HepG2 (cell line): ENCODE results near the gene VGLL4. TPM values are rescaled to one million over a fixed set of nuclear protein-coding genes. Genes with fewer than 3 reads are reported as not detected.

Experiments used
- ATAC-seq: fragments of 200-7000 bp; cut with Tn5 transposase; 3 replicates; pipeline ENCODE4 v1.9.1; 2020; ENCODE audit warnings: mild to moderate bottlenecking, moderate library complexity
- BruUV-seq: library from RNA; stranded (reverse); fragments of 400-500 nt; replicated peaks from 2 replicates; lab custom pipeline; 2021; lab: Mats Ljungman, UMichigan
- CTCF ChIA-PET: fragments of 300-600 bp; formaldehyde crosslinking; extraction: SDS; loops from one replicate; lab custom pipeline; 2021; ENCODE audit warnings: low total read pairs, inconsistent platforms, low intra/inter-chr PET ratio; lab: Yijun Ruan, JAX
- POLR2A ChIA-PET: fragments of 350-600 bp; sonication (Branson Sonifier 250); formaldehyde crosslinking; loops from one replicate; lab custom pipeline; 2020; ENCODE audit warnings: antibody characterized with exemption, inconsistent platforms; lab: Yijun Ruan, JAX
- DNase-seq: peaks from one replicate; pipeline ENCODE4 v3.0.0-alpha.2; 2015; ENCODE audit warnings: low spot score
- FAIRE-seq: peaks from 3 replicates; lab custom pipeline; 2011; peaks lifted over from hg19 to GRCh38; lab: Jason Lieb, UNC
- H2AFZ ChIP-seq: one replicate; pipeline ENCODE4 v1.6.1; 2011; ENCODE audit warnings: low read length, inconsistent platforms
- H3K27ac ChIP-seq: fragments of 300-600 bp; 3 replicates; pipeline ENCODE4 v1.8.0; 2011; ENCODE audit warnings: mixed run types, mild to moderate bottlenecking, mixed read lengths, low read length, inconsistent platforms; ENCODE audit not compliant: insufficient read depth; ENCODE audit errors: extremely low read length
- H3K27me3 ChIP-seq, 2 experiments: fragments of 200-600 bp in 1 of 2; 2 replicates in 1 of 2; 3 replicates in 1 of 2; pipeline versions ENCODE4 v1.6.0 to v1.8.0; 2011; ENCODE audit warnings: low read length in 2 of 2, mild to moderate bottlenecking in 2 of 2, moderate library complexity in 2 of 2, inconsistent platforms in 1 of 2; ENCODE audit not compliant: insufficient read depth in 2 of 2, control insufficient read depth in 1 of 2
- H3K36me3 ChIP-seq, 2 experiments: fragments of 200-600 bp in 1 of 2; replicated peaks in 1 of 2; 2 replicates in 1 of 2; 3 replicates in 1 of 2; pipeline versions ENCODE4 v1.5.1 to v1.8.0; 2011; ENCODE audit warnings: low read length in 2 of 2, inconsistent platforms in 1 of 2; ENCODE audit not compliant: insufficient read depth in 2 of 2, control insufficient read depth in 1 of 2
- H3K4me1 ChIP-seq: 2 replicates; pipeline ENCODE4 v1.5.1; 2012; ENCODE audit warnings: low read length, inconsistent platforms; ENCODE audit not compliant: insufficient read depth
- H3K4me2 ChIP-seq: 2 replicates; pipeline ENCODE4 v1.6.0; 2011; ENCODE audit warnings: low read depth, low read length, inconsistent platforms
- H3K4me3 ChIP-seq, 3 experiments: fragments of 200-600 bp in 1 of 3; sonication (generic), shearing (Covaris generic) in 1 of 3; replicated peaks in 1 of 3; 2 replicates each; pipeline ENCODE4 v1.5.1; 2011 to 2016; ENCODE audit warnings: low read length in 3 of 3, inconsistent platforms in 2 of 3, low read depth in 2 of 3, mild to moderate bottlenecking in 2 of 3, control low read depth in 1 of 3, mixed read lengths in 1 of 3; ENCODE audit not compliant: insufficient read depth in 1 of 3
- H3K79me2 ChIP-seq: one replicate; pipeline ENCODE4 v1.6.1; 2011; ENCODE audit warnings: low read length, inconsistent platforms; ENCODE audit not compliant: insufficient read depth
- H3K9ac ChIP-seq: 2 replicates; pipeline ENCODE4 v1.6.0; 2011; ENCODE audit warnings: mild to moderate bottlenecking, low read depth, low read length, inconsistent platforms; ENCODE audit not compliant: insufficient read depth
- H3K9me3 ChIP-seq: 2 replicates; pipeline ENCODE4 v1.5.1; 2012; ENCODE audit warnings: mild to moderate bottlenecking, low read length
- H4K20me1 ChIP-seq: 2 replicates; pipeline ENCODE4 v1.6.0; 2011; ENCODE audit warnings: inconsistent platforms, mild to moderate bottlenecking, low read length, moderate library complexity; ENCODE audit not compliant: insufficient read depth
- AGO2 ChIP-seq: fragments of 200-400 bp; formaldehyde crosslinking; optimal IDR thresholded peaks from 2 replicates; pipeline ENCODE3; 2017; ENCODE audit warnings: mild to moderate bottlenecking, low read depth, low read length, moderate library complexity
- RBAK ChIP-seq: sonication (generic); formaldehyde crosslinking; IDR thresholded peaks from 2 replicates; pipeline ENCODE4 v1.5.1; 2020; ENCODE audit warnings: mild to moderate bottlenecking, missing genetic modification reagents
- RBM22 ChIP-seq: fragments of 200-400 bp; formaldehyde crosslinking; optimal IDR thresholded peaks from 2 replicates; pipeline ENCODE3; 2017; ENCODE audit warnings: mild to moderate bottlenecking, low read length, moderate library complexity
- ZNF749 ChIP-seq: sonication (generic); formaldehyde crosslinking; IDR thresholded peaks from 2 replicates; pipeline ENCODE4 v1.8.0; 2022; ENCODE audit warnings: mild to moderate bottlenecking, missing genetic modification reagents, moderate library complexity, borderline replicate concordance
- WGBS: methylation state at CpG from one replicate; pipeline ENCODE4 v1.1.6; 2017; ENCODE audit warnings: low lambda C conversion rate; 5-methylcytosine and 5-hydroxymethylcytosine counted together
- in situ Hi-C: cut with HindIII; loops from 2 replicates; pipeline ENCODE4 v1.10.0; 2017; ENCODE audit warnings: low pct_unique_long_range_greater_than_20kb; ENCODE audit not compliant: extremely low pct_ligation_motif_present
- intact Hi-C: fragments of 100-400 bp; cut with micrococcal nuclease; formaldehyde crosslinking; loops from one replicate; pipeline ENCODE4 v1.10.0; 2022; ENCODE audit not compliant: unreplicated experiment
- polyA plus RNA-seq, 8 experiments: library from polyadenylated mRNA; depleted of rRNA in 3 of 8; stranded (reverse) in 7 of 8; unstranded in 1 of 8; fragments of >200 nt; fragmentation: Illumina TruSeq in 4 of 8; extraction: Trizol in 4 of 8; gene quantifications; 2 replicates each; pipeline versions ENCODE4 v1.2.1 to v1.2.3, GENCODE V29; 2011 to 2016; ENCODE audit warnings: low read depth in 4 of 8, missing spikeins in 1 of 8, mixed read lengths in 1 of 8; ENCODE audit not compliant: insufficient read depth in 1 of 8
- total RNA-seq, 5 experiments: library from RNA; depleted of rRNA; stranded (reverse); fragments of >200 nt; fragmentation: Illumina TruSeq; extraction: Trizol; gene quantifications; 2 replicates each; pipeline ENCODE4 v1.2.3, GENCODE V29; 2016; ENCODE audit warnings: low read depth in 1 of 5

Gene VGLL4
- total and polyA plus RNA-seq, 2 of the 13 experiments (the other 11 are each of a cell fraction or from before 2014, with no cell fraction given): 23.2 to 39.0 TPM

DNA sequence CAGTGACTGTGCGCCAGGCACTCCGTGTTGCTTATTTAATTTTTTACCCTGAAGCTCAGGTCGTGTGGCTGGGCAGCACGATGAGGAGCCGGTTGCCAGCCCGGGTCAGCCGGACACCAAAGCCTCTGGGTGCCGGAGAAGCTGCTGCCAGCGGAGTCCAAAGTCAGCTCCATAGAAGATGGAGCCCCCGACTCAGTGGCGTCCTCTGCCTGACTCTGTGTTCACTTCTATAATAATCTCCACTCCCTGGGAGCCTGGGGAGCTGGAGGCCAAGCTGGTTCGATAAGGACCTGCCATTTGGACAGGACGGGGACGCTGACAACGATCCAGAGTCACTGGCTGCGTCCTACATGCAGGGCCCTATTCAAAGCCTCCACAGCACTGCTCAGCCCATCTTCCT is 78.6 kb downstream of the VGLL4 start:
- DNase-seq: no peak
- no peak overlapping the region for H3K4me2 ChIP-seq
- H2AFZ ChIP-seq: no peak overlapping the region
- 89% methylated on average over 8 of the region's 16 CpGs for WGBS
- H3K9me3 ChIP-seq: no peaks in the 10 kb centered on the region
- H3K4me1 ChIP-seq: peaks cover 15% of the 10 kb centered on the region
- FAIRE-seq: no peak
- in situ Hi-C loops (no loop called here), intact Hi-C loops (no loop called here)
- H3K9ac ChIP-seq: no peak overlapping the region
- TF ChIP-seq AGO2: peak; percentile 53
- TF ChIP-seq ZNF749 (CRISPR knock-in tag): no peak
- TF ChIP-seq, all 625 proteins: peak for 1
- H3K36me3 ChIP-seq: peaks cover 43 to 80% of the 10 kb centered on the region in 2 experiments; a peak in 4 of 5 replicates
- H3K79me2 ChIP-seq: peaks cover 45% of the 10 kb centered on the region
- CTCF ChIA-PET: no interaction called here
- H4K20me1 ChIP-seq: peaks cover 23% of the 10 kb centered on the region; the same call in 1 of the 2 replicates
- BruUV-seq: no TSS peak
- H3K4me3 ChIP-seq: no peak overlapping the region
- no peaks in the 10 kb centered on the region; a peak in 1 of 5 replicates for H3K27me3 ChIP-seq
- no peak overlapping the region for H3K27ac ChIP-seq
- POLR2A ChIA-PET: no interaction called here
- ATAC-seq: no peak

DNA sequence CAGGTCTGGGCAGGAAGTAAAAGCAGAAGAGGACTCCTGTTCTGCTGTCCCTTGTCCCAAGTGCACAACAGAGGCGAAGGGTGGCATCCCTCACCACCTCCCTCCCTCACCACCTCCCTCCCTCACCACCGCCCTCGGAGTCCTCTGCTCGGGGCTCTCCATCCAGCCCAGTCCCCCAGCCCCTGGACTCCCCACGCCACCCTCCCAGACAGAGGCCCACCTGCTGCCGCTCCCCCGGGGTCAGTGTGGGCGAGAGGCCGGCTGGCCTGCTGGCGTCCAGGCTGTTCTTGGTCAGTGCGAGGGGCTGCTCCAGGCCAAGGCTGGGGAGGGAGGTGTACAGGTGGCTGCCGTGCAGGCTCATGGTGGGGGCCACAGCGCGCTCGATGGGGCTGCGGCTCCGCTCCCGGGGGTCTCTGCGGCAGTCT is 79.1 kb downstream of the VGLL4 start:
- CTCF ChIA-PET: no interaction called here
- TF ChIP-seq RBM22 (peak; percentile 22), AGO2 (peak; percentile 60), RBAK (no peak)
- TF ChIP-seq, all 625 proteins: peak for 2
- DNase-seq (no peak), ATAC-seq (no peak), FAIRE-seq (no peak)
- BruUV-seq: no TSS peak
- in situ Hi-C loops (no loop called here), intact Hi-C loops (no loop called here)
- Histone ChIP-seq H4K20me1 (peaks cover 21% of the 10 kb centered on the region; the same call in 1 of the 2 replicates), H3K27me3 (no peaks in the 10 kb centered on the region; a peak in 1 of 5 replicates), H3K4me2 (no peak overlapping the region), H3K4me3 (no peak overlapping the region), H2AFZ (no peak overlapping the region), H3K9ac (no peak overlapping the region), H3K9me3 (no peaks in the 10 kb centered on the region), H3K36me3 (peaks cover 43 to 83% of the 10 kb centered on the region in 2 experiments; a peak in 4 of 5 replicates), H3K79me2 (peaks cover 41% of the 10 kb centered on the region), H3K4me1 (peaks cover 20% of the 10 kb centered on the region), H3K27ac (no peak overlapping the region)
- POLR2A ChIA-PET: no interaction called here
- WGBS: 97% methylated on average over 11 of the region's 19 CpGs
